ENCODE results near the gene DUSP2. TPM values are rescaled to one million over a fixed set of nuclear protein-coding genes. Genes with fewer than 3 reads are reported as not detected.
A peak's percentile ranks its signal among the peaks of the same experiment; 100 is the strongest.

The DUSP2 gene
- total and polyA plus RNA-seq, 9 of the 15 experiments (the other 6 are each of a cell fraction or from before 2014, with no cell fraction given): 0.04 to 0.18 TPM; not detected in 7

DNA sequence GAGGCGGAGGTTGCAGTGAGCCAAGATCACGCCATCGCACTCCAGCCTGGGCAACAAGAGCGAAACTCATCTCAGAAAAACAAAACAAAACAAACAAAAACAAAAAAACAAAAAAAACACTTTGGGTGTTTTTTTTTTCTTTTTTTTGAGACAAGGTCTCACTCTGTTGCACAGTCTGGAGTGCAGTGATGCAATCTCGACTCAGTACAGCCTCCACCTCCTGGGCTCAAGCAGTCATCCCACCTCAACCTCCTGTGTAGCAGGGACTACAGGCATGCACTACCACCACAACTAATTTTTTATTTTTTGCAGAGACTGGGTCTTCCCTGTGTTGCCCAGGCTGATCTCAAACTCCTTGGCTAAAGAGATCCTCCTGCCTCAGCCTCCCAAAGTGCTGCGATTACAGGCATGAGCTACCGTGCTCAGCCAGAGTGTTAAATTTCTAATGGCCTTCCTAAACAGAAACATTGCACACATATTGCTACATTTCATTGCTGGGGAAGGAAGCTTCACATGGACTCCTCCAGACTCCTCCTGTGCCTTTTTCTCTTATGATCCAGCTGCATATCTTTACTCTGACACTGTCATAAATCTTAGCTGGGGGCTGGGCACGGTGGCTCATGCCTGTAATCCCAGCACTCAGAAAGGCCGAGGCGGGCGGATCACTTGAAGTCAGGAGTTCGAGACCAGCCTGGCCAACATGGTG, 43.7 kb upstream of the DUSP2 start:
- intact Hi-C loops (cut with micrococcal nuclease): no loop called here
- no peak for TF ChIP-seq THAP7 (CRISPR knock-in tag; IDR thresholded peaks at IDR 0.05)
- no peak for TF ChIP-seq ZNF586 (CRISPR knock-in tag; conservative IDR thresholded peaks at IDR 0.05)
- TF ChIP-seq TFAP4 (CRISPR knock-in tag; IDR thresholded peaks at IDR 0.05; ENCODE audit: borderline replicate concordance): no peak
- peak; percentile 57; the same call in 1 of the 2 replicates for TF ChIP-seq ZNF197 (CRISPR knock-in tag; IDR thresholded peaks at IDR 0.05; ENCODE audit: low read depth)
- TF ChIP-seq ZNF347 (CRISPR knock-in tag; IDR thresholded peaks at IDR 0.05; ENCODE audit: low read depth): no peak
- no peak for TF ChIP-seq KAT7 (CRISPR knock-in tag; IDR thresholded peaks at IDR 0.05; ENCODE audit: borderline replicate concordance)
- no peak for TF ChIP-seq SIN3A (IDR thresholded peaks at IDR 0.05; ENCODE audit: borderline replicate concordance in 2 of 2, control insufficient read depth in 1 of 2, low read depth in 2 of 2, low read length in 2 of 2)
- TF ChIP-seq ZNF57 (CRISPR knock-in tag; IDR thresholded peaks at IDR 0.05): no peak
- TF ChIP-seq ZNF175 (CRISPR knock-in tag; IDR thresholded peaks at IDR 0.05; ENCODE audit: low read depth): peak; percentile 71; the same call in 1 of the 2 replicates
- TF ChIP-seq ZNF561 (CRISPR knock-in tag; conservative IDR thresholded peaks at IDR 0.05): no peak
- TF ChIP-seq CHD2 (IDR thresholded peaks at IDR 0.05; ENCODE audit: low read depth, low read length): no peak
- no peak for TF ChIP-seq ZNF23 (CRISPR knock-in tag; IDR thresholded peaks at IDR 0.05)
- no peak for TF ChIP-seq RBM17 (IDR thresholded peaks at IDR 0.05; ENCODE audit: borderline replicate concordance, low read depth, low read length)
- TF ChIP-seq ZNF589 (CRISPR knock-in tag; IDR thresholded peaks at IDR 0.05; ENCODE audit: low read depth): peak; percentile 66; the same call in 1 of the 2 replicates
- no peak for TF ChIP-seq HMG20A (CRISPR knock-in tag; conservative IDR thresholded peaks at IDR 0.05)
- TF ChIP-seq MYNN (IDR thresholded peaks at IDR 0.05): no peak
- TF ChIP-seq MYNN (CRISPR knock-in tag; IDR thresholded peaks at IDR 0.05): no peak
- TF ChIP-seq SLC30A9 (CRISPR knock-in tag; IDR thresholded peaks at IDR 0.05): no peak
- no peak for TF ChIP-seq NFATC3 (IDR thresholded peaks at IDR 0.05)
- TF ChIP-seq VEZF1 (CRISPR knock-in tag; IDR thresholded peaks at IDR 0.05): peak; percentile 36; the same call in 1 of the 2 replicates

More for the DNA sequence above, 43.7 kb upstream of the DUSP2 start:
- H3K4me1 ChIP-seq (replicated peaks in 1 of 2; ENCODE audit: control insufficient read depth in 2 of 2, insufficient read depth in 2 of 2, low read length in 2 of 2): peaks cover 0 to 17% of the 10 kb centered on the region in 2 experiments; a peak in 2 of 5 replicates
- peak; percentile 65 for ATAC-seq
- no peak overlapping the region for H3K9ac ChIP-seq (ENCODE audit: insufficient read depth in 1 of 2, low read depth in 2 of 2, low read length in 2 of 2)
- no peak overlapping the region for H2AFZ ChIP-seq (ENCODE audit: low read depth, low read length)
- CTCF ChIA-PET (ENCODE audit: low intra/inter-chr PET ratio): no interaction called here
- peaks cover 6% of the 10 kb centered on the region; the same call in 2 of the 3 replicates for H3K79me2 ChIP-seq (ENCODE audit: control insufficient read depth, insufficient read depth, low read length)
- no peaks in the 10 kb centered on the region for H3K27me3 ChIP-seq (ENCODE audit: control insufficient read depth in 2 of 2, insufficient read depth in 2 of 2, low read length in 2 of 2)
- H3K4me3 ChIP-seq: no peak overlapping the region
- no TSS peak for BruUV-seq (replicated peaks)
- DNase-seq (ENCODE audit: extremely low read depth in 1 of 4, low spot score in 3 of 4): peak in 1 of 4 experiments; percentile 30
- in situ Hi-C loops (cut with MboI): no loop called here
- no peak for FAIRE-seq
- POLR2A ChIA-PET: interaction anchor here (0.7 to 1.1 kb wide), 3 partner anchors 12 to 19 kb away, joined by 3 to 6 read pairs (median 4); no protein-coding TSS in a partner anchor
- peaks cover 90% of the 10 kb centered on the region for H3K36me3 ChIP-seq (ENCODE audit: control insufficient read depth, insufficient read depth, low read length)
- no peak overlapping the region; the same call in 2 of the 3 replicates for H3K27ac ChIP-seq (ENCODE audit: extremely low read depth, low read depth, low read length)
- H3K4me2 ChIP-seq (ENCODE audit: insufficient read depth, low read length): no peak overlapping the region
- H3K9me1 ChIP-seq (ENCODE audit: control insufficient read depth, insufficient read depth, low read length): no peaks in the 10 kb centered on the region
- 75% methylated on average over 10 of the region's 12 CpGs for WGBS (ENCODE audit: insufficient coverage, low coverage, missing lambda C conversion rate)
- no peaks in the 10 kb centered on the region; the same call in 1 of the 2 replicates for H4K20me1 ChIP-seq (replicated peaks; ENCODE audit: control insufficient read depth, insufficient read depth, low read length)
- H3K9me3 ChIP-seq (replicated peaks; ENCODE audit: control insufficient read depth, insufficient read depth, low read depth, low read length): no peaks in the 10 kb centered on the region

All from K562 (cell line).